Activated T-cell treated with anti-CD3 and anti-CD28 coated beads, Interleukin-2, amount 50 U/mL, for 24 hours (primary cell): Measurements from ENCODE around the gene PCK2.

ENCODE experiments used
- DNase-seq: peaks from one replicate; pipeline ENCODE4 v3.0.0-alpha.2; 2020
- H3K27ac Mint-ChIP-seq: 2 replicates; pipeline ENCODE4 v1.8.0; 2020; ENCODE audit warnings: mild to moderate bottlenecking, mixed read lengths
- H3K27me3 Mint-ChIP-seq: 2 replicates; pipeline ENCODE4 v1.8.0; 2020; ENCODE audit warnings: mixed read lengths
- H3K36me3 Mint-ChIP-seq: 2 replicates; pipeline ENCODE4 v1.8.0; 2020; ENCODE audit warnings: low read depth, mixed read lengths
- H3K4me1 Mint-ChIP-seq: 2 replicates; pipeline ENCODE4 v1.8.0; 2020; ENCODE audit warnings: low read depth, mixed read lengths
- H3K4me3 Mint-ChIP-seq: 2 replicates; pipeline ENCODE4 v1.8.0; 2020; ENCODE audit warnings: mild to moderate bottlenecking, moderate library complexity, mixed read lengths
- H3K9me3 Mint-ChIP-seq: 2 replicates; pipeline ENCODE4 v1.8.0; 2020; ENCODE audit warnings: mixed read lengths

Gene PCK2

GRCh38 chr14:24067133-24068082 is 26.7 kb upstream of the PCK2 start:
- no peaks in the 10 kb centered on the region for H3K36me3 Mint-ChIP-seq
- DNase-seq, result no peak

GRCh38 chr14:24068711-24069410 is 25.2 kb upstream of the PCK2 start:
- peaks cover 16% of the 10 kb centered on the region for H3K4me1 Mint-ChIP-seq
- H3K27ac Mint-ChIP-seq, result no peak overlapping the region
- no peak for DNase-seq
- H3K4me3 Mint-ChIP-seq, result no peak overlapping the region
- no peaks in the 10 kb centered on the region for H3K36me3 Mint-ChIP-seq
- peaks cover 9% of the 10 kb centered on the region for H3K27me3 Mint-ChIP-seq
- no peaks in the 10 kb centered on the region for H3K9me3 Mint-ChIP-seq

More at GRCh38 chr14:24067133-24068082, 26.7 kb upstream of the PCK2 start:
- Mint-ChIP-seq H3K4me3 (no peak overlapping the region), H3K9me3 (no peaks in the 10 kb centered on the region), H3K4me1 (peaks cover 16% of the 10 kb centered on the region), H3K27ac (no peak overlapping the region), H3K27me3 (peaks cover 9% of the 10 kb centered on the region)

- peaks cover 9% of the 10 kb centered on the region for H3K27me3 Mint-ChIP-seq
- peaks cover 16% of the 10 kb centered on the region for H3K4me1 Mint-ChIP-seq
- H3K4me3 Mint-ChIP-seq, result no peak overlapping the region
These were observed 24.7 kb upstream of the PCK2 start for GRCh38 chr14:24069411-24069735.

GRCh38 chr14:24070285-24071143 is 23.6 kb upstream of the PCK2 start:
- no peak overlapping the region for H3K4me3 Mint-ChIP-seq
- H3K27me3 Mint-ChIP-seq, result peaks cover 9% of the 10 kb centered on the region
- H3K36me3 Mint-ChIP-seq, result no peaks in the 10 kb centered on the region
- H3K9me3 Mint-ChIP-seq, result no peaks in the 10 kb centered on the region
- peaks cover 16% of the 10 kb centered on the region for H3K4me1 Mint-ChIP-seq
- H3K27ac Mint-ChIP-seq, result peak overlapping the region; percentile 54
- no peak for DNase-seq

More at GRCh38 chr14:24069411-24069735, 24.7 kb upstream of the PCK2 start:
- no peak for DNase-seq
- no peaks in the 10 kb centered on the region for H3K9me3 Mint-ChIP-seq
- no peak overlapping the region for H3K27ac Mint-ChIP-seq
- H3K36me3 Mint-ChIP-seq, result no peaks in the 10 kb centered on the region

- no peaks in the 10 kb centered on the region for H3K9me3 Mint-ChIP-seq
- DNase-seq, result peak; percentile 66
- H3K4me1 Mint-ChIP-seq, result peaks cover 16% of the 10 kb centered on the region
- H3K27ac Mint-ChIP-seq, result peak within 1 kb of the TSS; percentile 54
- H3K36me3 Mint-ChIP-seq, result no peaks in the 10 kb centered on the region
- H3K4me3 Mint-ChIP-seq, result no peak within 1 kb of the TSS
- H3K27me3 Mint-ChIP-seq, result peaks cover 9% of the 10 kb centered on the region
These were observed 22.9 kb upstream of the PCK2 start, which contains the start of gene CPNE6 for GRCh38 chr14:24071144-24071697. Gene CPNE6, plus strand, starts transcription at chr14:24071562. Its CDS starts 1,375 bp downstream, at chr14:24072937.

GRCh38 chr14:24071836-24072430 is 22.2 kb upstream of the PCK2 start:
- no peak for DNase-seq
- no peak overlapping the region for H3K4me3 Mint-ChIP-seq
- H3K9me3 Mint-ChIP-seq, result no peaks in the 10 kb centered on the region
- H3K27ac Mint-ChIP-seq, result no peak overlapping the region
- no peaks in the 10 kb centered on the region for H3K36me3 Mint-ChIP-seq
- H3K27me3 Mint-ChIP-seq, result peaks cover 9% of the 10 kb centered on the region
- peaks cover 16% of the 10 kb centered on the region for H3K4me1 Mint-ChIP-seq

GRCh38 chr14:24072436-24072835 is 21.7 kb upstream of the PCK2 start:
- DNase-seq, result no peak
- H3K27ac Mint-ChIP-seq, result no peak overlapping the region
- H3K9me3 Mint-ChIP-seq, result no peaks in the 10 kb centered on the region
- no peak overlapping the region for H3K4me3 Mint-ChIP-seq
- H3K36me3 Mint-ChIP-seq, result no peaks in the 10 kb centered on the region
- peaks cover 9% of the 10 kb centered on the region for H3K27me3 Mint-ChIP-seq
- peaks cover 16% of the 10 kb centered on the region for H3K4me1 Mint-ChIP-seq

- Mint-ChIP-seq H3K27ac (no peak overlapping the region), H3K4me1 (peaks cover 16% of the 10 kb centered on the region), H3K4me3 (no peak overlapping the region), H3K9me3 (no peaks in the 10 kb centered on the region), H3K36me3 (no peaks in the 10 kb centered on the region), H3K27me3 (peaks cover 9% of the 10 kb centered on the region)
- no peak for DNase-seq
These were observed 20.9 kb upstream of the PCK2 start for GRCh38 chr14:24072881-24073877.

- Mint-ChIP-seq H3K4me1 (peaks cover 17% of the 10 kb centered on the region), H3K9me3 (no peaks in the 10 kb centered on the region), H3K27me3 (peaks cover 5% of the 10 kb centered on the region), H3K36me3 (no peaks in the 10 kb centered on the region), H3K27ac (no peak overlapping the region), H3K4me3 (no peak overlapping the region)
- no peak for DNase-seq
These were observed 19.3 kb upstream of the PCK2 start for GRCh38 chr14:24074625-24075484.

- Mint-ChIP-seq H3K36me3 (no peaks in the 10 kb centered on the region), H3K27me3 (no peaks in the 10 kb centered on the region), H3K4me1 (peaks cover 19% of the 10 kb centered on the region), H3K4me3 (no peak overlapping the region), H3K9me3 (no peaks in the 10 kb centered on the region), H3K27ac (no peak overlapping the region)
- no peak for DNase-seq
These were observed 18.4 kb upstream of the PCK2 start for GRCh38 chr14:24075485-24076301.

- H3K4me3 Mint-ChIP-seq, result no peak overlapping the region
- H3K36me3 Mint-ChIP-seq, result no peaks in the 10 kb centered on the region
- H3K27ac Mint-ChIP-seq, result no peak overlapping the region
- H3K27me3 Mint-ChIP-seq, result no peaks in the 10 kb centered on the region
- no peak for DNase-seq
- no peaks in the 10 kb centered on the region for H3K9me3 Mint-ChIP-seq
- peaks cover 16% of the 10 kb centered on the region for H3K4me1 Mint-ChIP-seq
These were observed 17.9 kb upstream of the PCK2 start for GRCh38 chr14:24076302-24076601.

- no peak overlapping the region for H3K4me3 Mint-ChIP-seq
- H3K4me1 Mint-ChIP-seq, result peaks cover 17% of the 10 kb centered on the region
- H3K27ac Mint-ChIP-seq, result no peak overlapping the region
- no peak for DNase-seq
- no peaks in the 10 kb centered on the region for H3K36me3 Mint-ChIP-seq
- no peaks in the 10 kb centered on the region for H3K9me3 Mint-ChIP-seq
- no peaks in the 10 kb centered on the region for H3K27me3 Mint-ChIP-seq
These were observed 17.0 kb upstream of the PCK2 start for GRCh38 chr14:24077086-24077485.
